Keratinocyte (primary cell): ENCODE data around the gene MEIS2. TPM values are rescaled to one million over a fixed set of nuclear protein-coding genes. Genes with fewer than 3 reads are reported as not detected.

Source experiments
- DNase-seq: peaks from one replicate; pipeline ENCODE4 v3.0.0-alpha.2; 2011; ENCODE audit warnings: low read depth, missing footprints, low spot score
- FAIRE-seq: peaks from 2 replicates; lab custom pipeline; 2011; peaks lifted over from hg19 to GRCh38; lab: Jason Lieb, UNC
- H2AFZ ChIP-seq: 2 replicates; pipeline ENCODE4 v1.6.0; 2012; ENCODE audit warnings: low read length, control low read depth, inconsistent platforms; ENCODE audit not compliant: control insufficient read depth
- H3K27ac ChIP-seq: 2 replicates; pipeline ENCODE4 v1.5.1; 2011; ENCODE audit warnings: low read length; ENCODE audit not compliant: control insufficient read depth, insufficient read depth
- H3K27me3 ChIP-seq: 3 replicates; pipeline ENCODE4 v1.6.0; 2011; ENCODE audit warnings: low read length; ENCODE audit not compliant: control insufficient read depth, insufficient read depth; ENCODE audit errors: extremely low read depth
- H3K36me3 ChIP-seq, 2 experiments: 2 replicates in 1 of 2; 3 replicates in 1 of 2; pipeline ENCODE4 v1.5.1; 2011; ENCODE audit warnings: low read length in 2 of 2, mild to moderate bottlenecking in 1 of 2; ENCODE audit not compliant: control insufficient read depth in 2 of 2, insufficient read depth in 2 of 2; ENCODE audit errors: extremely low read depth in 1 of 2
- H3K4me1 ChIP-seq: 3 replicates; pipeline ENCODE4 v1.5.1; 2011; ENCODE audit warnings: low read length; ENCODE audit not compliant: control insufficient read depth, insufficient read depth; ENCODE audit errors: extremely low read depth
- H3K4me2 ChIP-seq: 3 replicates; pipeline ENCODE4 v1.6.0; 2011; ENCODE audit warnings: low read depth, low read length; ENCODE audit not compliant: control insufficient read depth, insufficient read depth; ENCODE audit errors: extremely low read depth
- H3K4me3 ChIP-seq, 3 experiments: fragments of 200-600 bp in 1 of 3; sonication (generic) in 1 of 3; 2 replicates in 2 of 3; 3 replicates in 1 of 3; pipeline ENCODE4 v1.5.1; 2011 to 2016; ENCODE audit warnings: low read length in 3 of 3, mild to moderate bottlenecking in 3 of 3, control low read depth in 2 of 3, inconsistent platforms in 1 of 3, low read depth in 1 of 3, mixed read lengths in 1 of 3, mixed run types in 1 of 3, moderate library complexity in 1 of 3; ENCODE audit not compliant: control insufficient read depth in 2 of 3, insufficient read depth in 2 of 3; ENCODE audit errors: extremely low read depth in 1 of 3
- H3K79me2 ChIP-seq: 2 replicates; pipeline ENCODE4 v1.6.0; 2012; ENCODE audit warnings: low read length; ENCODE audit not compliant: control insufficient read depth, insufficient read depth
- H3K9ac ChIP-seq: 3 replicates; pipeline ENCODE4 v1.6.0; 2011; ENCODE audit warnings: low read length; ENCODE audit not compliant: control insufficient read depth, insufficient read depth; ENCODE audit errors: extremely low read depth
- H3K9me1 ChIP-seq: 3 replicates; pipeline ENCODE4 v1.6.0; 2011; ENCODE audit warnings: low read length; ENCODE audit not compliant: control insufficient read depth, insufficient read depth; ENCODE audit errors: extremely low read depth
- H3K9me3 ChIP-seq: 2 replicates; pipeline ENCODE4 v1.5.1; 2012; ENCODE audit warnings: low read depth, low read length; ENCODE audit not compliant: control insufficient read depth
- H4K20me1 ChIP-seq: 3 replicates; pipeline ENCODE4 v1.6.0; 2011; ENCODE audit warnings: low read length; ENCODE audit not compliant: control insufficient read depth, insufficient read depth; ENCODE audit errors: extremely low read depth
- CTCF ChIP-seq, 3 experiments: IDR thresholded peaks in 1 of 3; conservative IDR thresholded peaks in 1 of 3; optimal IDR thresholded peaks in 1 of 3; 2 replicates in 2 of 3; 3 replicates in 1 of 3; pipeline versions ENCODE3 to v1.5.1; 2011; ENCODE audit warnings: low read length in 3 of 3, mild to moderate bottlenecking in 3 of 3, moderate library complexity in 2 of 3, control low read depth in 1 of 3, inconsistent platforms in 1 of 3; ENCODE audit not compliant: insufficient read depth in 2 of 3; ENCODE audit errors: extremely low read depth in 1 of 3
- EZH2 ChIP-seq: IDR thresholded peaks from one replicate; pipeline ENCODE4 v1.6.1; 2012; ENCODE audit warnings: inconsistent platforms, mild to moderate bottlenecking, low read length, moderate library complexity
- dilution Hi-C: fragments of 300-500 bp; cut with MboI; formaldehyde crosslinking; loops from one replicate; pipeline ENCODE4 v1.7.0; 2020; ENCODE audit warnings: low sequenced_read_pairs; ENCODE audit not compliant: extremely low pct_ligation_motif_present
- polyA plus RNA-seq, 5 experiments: library from polyadenylated mRNA; depleted of rRNA in 3 of 5; stranded (reverse) in 3 of 5; stranded (forward) in 1 of 5; unstranded in 1 of 5; fragments of >200 nt; gene quantifications; 1 replicate in 1 of 5; 2 replicates in 3 of 5; 3 replicates in 1 of 5; pipeline versions ENCODE4 v1.2.1 to v1.2.3, GENCODE V29; 2011 to 2012; ENCODE audit warnings: missing spikeins in 2 of 5, low read depth in 1 of 5, low replicate concordance in 1 of 5

MEIS2 gene
- polyA plus RNA-seq, 1 donor (not counting 4 experiments of a cell fraction or from before 2014, with no cell fraction given): 11.4 TPM

- dilution Hi-C loops: no loop called here
- no peaks in the 10 kb centered on the region for H3K9me3 ChIP-seq
- no peaks in the 10 kb centered on the region for H3K4me1 ChIP-seq
- no peak for FAIRE-seq
- no peak overlapping the region for H2AFZ ChIP-seq
- H3K9ac ChIP-seq: no peak overlapping the region
- H3K4me3 ChIP-seq: no peak overlapping the region
- no peak overlapping the region for H3K4me2 ChIP-seq
- TF ChIP-seq CTCF (optimal IDR thresholded peaks at IDR 0.05 in 1 of 3, IDR thresholded peaks at IDR 0.05 in 1 of 3, conservative IDR thresholded peaks at IDR 0.05 in 1 of 3; ENCODE audit: extremely low read depth in 1 of 3, insufficient read depth in 2 of 3, low read length in 3 of 3) (no peak), EZH2 (no peak)
- no peaks in the 10 kb centered on the region for H3K9me1 ChIP-seq
- no peak overlapping the region for H3K27ac ChIP-seq
- H4K20me1 ChIP-seq: no peaks in the 10 kb centered on the region
- H3K79me2 ChIP-seq: no peaks in the 10 kb centered on the region
- H3K27me3 ChIP-seq: no peaks in the 10 kb centered on the region
- DNase-seq: no peak
- no peaks in the 10 kb centered on the region for H3K36me3 ChIP-seq
These were observed 132.4 kb downstream of the MEIS2 start for GRCh38 chr15:36967929-36968328.

- DNase-seq (no peak), FAIRE-seq (no peak)
- Histone ChIP-seq H3K4me3 (no peak overlapping the region), H3K9me1 (no peaks in the 10 kb centered on the region), H2AFZ (no peak overlapping the region), H3K27me3 (no peaks in the 10 kb centered on the region), H3K27ac (no peak overlapping the region), H3K79me2 (no peaks in the 10 kb centered on the region), H3K4me1 (no peaks in the 10 kb centered on the region), H4K20me1 (no peaks in the 10 kb centered on the region), H3K9ac (no peak overlapping the region), H3K4me2 (no peak overlapping the region), H3K9me3 (no peaks in the 10 kb centered on the region), H3K36me3 (no peaks in the 10 kb centered on the region)
- TF ChIP-seq CTCF (optimal IDR thresholded peaks at IDR 0.05 in 1 of 3, IDR thresholded peaks at IDR 0.05 in 1 of 3, conservative IDR thresholded peaks at IDR 0.05 in 1 of 3; ENCODE audit: extremely low read depth in 1 of 3, insufficient read depth in 2 of 3, low read length in 3 of 3): no peak
- no peak for TF ChIP-seq EZH2
- dilution Hi-C loops: no loop called here
These were observed 133.6 kb downstream of the MEIS2 start for GRCh38 chr15:36966708-36967107.
